ENCODE results near the gene EFCAB10.
A peak's percentile ranks its signal among the peaks of the same experiment; 100 is the strongest.

EFCAB10 gene

GRCh38 chr7:105581066-105581811 is at the start of gene EFCAB10:
EFCAB10 (minus strand) TSS chr7:105581493; CDS start chr7:105581463, 30 bp downstream.
- TF ChIP-seq ZFP3 (CRISPR knock-in tag; IDR thresholded peaks at IDR 0.05), result 0 out of 2 replicates have a peak, but pooled peaks have one; percentile 20
- TF ChIP-seq SNAI2 (CRISPR knock-in tag; IDR thresholded peaks at IDR 0.05), result peak; percentile 62; the same call in 1 of the 2 replicates
- TF ChIP-seq TSHZ2 (CRISPR knock-in tag; IDR thresholded peaks at IDR 0.05), result peak; percentile 49; the same call in 1 of the 2 replicates
- no peak for TF ChIP-seq PATZ1 (CRISPR knock-in tag; IDR thresholded peaks at IDR 0.05; ENCODE audit: borderline replicate concordance)
- 0 out of 2 replicates have a peak, but pooled peaks have one; percentile 39 for TF ChIP-seq CSDC2 (CRISPR knock-in tag; IDR thresholded peaks at IDR 0.05)
- peak; percentile 96 for ATAC-seq

- no peak for TF ChIP-seq ZFP3 (CRISPR knock-in tag; IDR thresholded peaks at IDR 0.05)
- TF ChIP-seq GLIS3 (CRISPR knock-in tag; IDR thresholded peaks at IDR 0.05), result no peak
- TF ChIP-seq ZC3H10 (CRISPR knock-in tag; IDR thresholded peaks at IDR 0.05), result no peak
- TF ChIP-seq PPARA (CRISPR knock-in tag; IDR thresholded peaks at IDR 0.05; ENCODE audit: borderline replicate concordance), result no peak
- TF ChIP-seq OSR1 (CRISPR knock-in tag; IDR thresholded peaks at IDR 0.05), result no peak
- peak; percentile 100 for TF ChIP-seq ZNF8 (CRISPR knock-in tag; IDR thresholded peaks at IDR 0.05)
- TF ChIP-seq TSHZ2 (CRISPR knock-in tag; IDR thresholded peaks at IDR 0.05), result no peak
- TF ChIP-seq ZFP30 (CRISPR knock-in tag; IDR thresholded peaks at IDR 0.05), result no peak
- no peak for TF ChIP-seq ARNTL (CRISPR knock-in tag; IDR thresholded peaks at IDR 0.05; ENCODE audit: borderline replicate concordance, low read depth)
- no peak for ATAC-seq
These were observed 44.7 kb upstream of the EFCAB10 start for GRCh38 chr7:105625986-105626385.

GRCh38 chr7:105623906-105624305 is 42.6 kb upstream of the EFCAB10 start:
- TF ChIP-seq ESRRG (CRISPR knock-in tag; IDR thresholded peaks at IDR 0.05) (no peak), OSR1 (CRISPR knock-in tag; IDR thresholded peaks at IDR 0.05) (no peak), ZC3H10 (CRISPR knock-in tag; IDR thresholded peaks at IDR 0.05) (no peak), TOX (CRISPR knock-in tag; IDR thresholded peaks at IDR 0.05; ENCODE audit: borderline replicate concordance) (no peak), ZFP30 (CRISPR knock-in tag; IDR thresholded peaks at IDR 0.05) (no peak), ZNF565 (CRISPR knock-in tag; conservative IDR thresholded peaks at IDR 0.05; ENCODE audit: low read depth) (no peak), BACH2 (CRISPR knock-in tag; IDR thresholded peaks at IDR 0.05; ENCODE audit: borderline replicate concordance) (no peak), GLIS3 (CRISPR knock-in tag; IDR thresholded peaks at IDR 0.05) (no peak), PATZ1 (CRISPR knock-in tag; IDR thresholded peaks at IDR 0.05; ENCODE audit: borderline replicate concordance) (no peak), CREB5 (CRISPR knock-in tag; IDR thresholded peaks at IDR 0.05; ENCODE audit: low read depth) (no peak), ISL1 (CRISPR knock-in tag; IDR thresholded peaks at IDR 0.05) (no peak), CSRNP3 (CRISPR knock-in tag; IDR thresholded peaks at IDR 0.05) (no peak), CSDC2 (CRISPR knock-in tag; IDR thresholded peaks at IDR 0.05) (no peak)
- ATAC-seq, result no peak
